Stimulated activated CD8-positive, alpha-beta memory T cell treated with anti-CD3 and anti-CD28 coated beads, Interleukin-7, amount 100 ng/mL, for 4 hours (primary cell): ENCODE results near the gene GZMM.
A peak's percentile ranks its signal among the peaks of the same experiment; 100 is the strongest.
"Not testable (repeated sequence)": the region's sequence is repeated elsewhere in the genome, so short reads cannot be mapped to it uniquely, and the experiment has no call there.

Source experiments
- DNase-seq, 2 donors: peaks; one replicate each; pipeline ENCODE4 v3.0.0-alpha.2; 2020; ENCODE audit warnings: low read depth in 2 of 2

GZMM gene

DNA sequence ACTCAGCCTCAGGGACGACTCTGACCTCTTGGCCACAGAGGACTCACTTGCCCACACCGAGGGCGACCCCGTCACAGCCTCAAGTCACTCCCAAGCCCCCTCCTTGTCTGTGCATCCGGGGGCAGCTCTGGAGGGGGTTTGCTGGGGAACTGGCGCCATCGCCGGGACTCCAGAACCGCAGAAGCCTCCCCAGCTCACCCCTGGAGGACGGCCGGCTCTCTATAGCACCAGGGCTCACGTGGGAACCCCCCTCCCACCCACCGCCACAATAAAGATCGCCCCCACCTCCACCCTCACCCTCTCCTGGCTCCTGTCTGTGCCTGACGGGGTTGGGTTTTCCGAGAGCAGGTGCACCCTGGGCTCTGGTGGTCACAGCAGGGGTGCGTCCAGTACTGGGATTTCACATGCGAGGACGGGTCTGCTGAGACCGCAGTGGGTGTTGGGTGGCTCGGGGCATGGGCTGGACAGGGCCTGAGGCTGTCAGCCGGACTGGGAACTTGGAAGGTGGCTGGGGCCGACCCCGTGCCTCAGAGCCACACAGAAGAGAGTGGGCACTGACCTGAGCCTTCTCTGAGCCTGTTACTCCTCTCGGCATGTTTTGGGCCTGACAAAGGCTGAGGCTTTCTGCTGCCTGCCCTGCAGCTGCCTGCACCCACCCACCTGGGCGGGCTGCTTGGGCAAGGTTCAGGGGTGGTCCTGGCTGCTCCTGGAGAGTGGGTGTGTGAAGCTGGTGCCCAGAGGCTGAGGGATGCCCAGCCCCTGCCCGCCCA is 39.5 kb downstream of the GZMM start:
- DNase-seq = no peak

DNA sequence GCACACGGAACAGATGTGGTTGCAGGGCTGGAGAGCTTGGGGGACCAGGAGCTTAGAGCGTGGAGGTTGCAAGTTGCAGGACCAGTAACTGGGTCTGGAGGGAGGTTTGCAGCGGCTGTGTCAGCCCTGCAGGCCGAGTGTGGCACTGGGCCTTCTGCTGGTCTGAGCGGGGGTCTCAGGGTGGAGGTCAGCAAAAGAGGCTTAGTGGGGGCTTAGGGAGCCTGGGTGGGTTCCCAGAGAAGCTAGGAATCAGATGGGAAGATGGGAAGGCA is 40.1 kb downstream of the GZMM start:
- DNase-seq = no peak

- peak in 1 of 2 donors; percentile 50 for DNase-seq
Observed at GRCh38 chr19:584240-585001, 40.6 kb downstream of the GZMM start.

DNA sequence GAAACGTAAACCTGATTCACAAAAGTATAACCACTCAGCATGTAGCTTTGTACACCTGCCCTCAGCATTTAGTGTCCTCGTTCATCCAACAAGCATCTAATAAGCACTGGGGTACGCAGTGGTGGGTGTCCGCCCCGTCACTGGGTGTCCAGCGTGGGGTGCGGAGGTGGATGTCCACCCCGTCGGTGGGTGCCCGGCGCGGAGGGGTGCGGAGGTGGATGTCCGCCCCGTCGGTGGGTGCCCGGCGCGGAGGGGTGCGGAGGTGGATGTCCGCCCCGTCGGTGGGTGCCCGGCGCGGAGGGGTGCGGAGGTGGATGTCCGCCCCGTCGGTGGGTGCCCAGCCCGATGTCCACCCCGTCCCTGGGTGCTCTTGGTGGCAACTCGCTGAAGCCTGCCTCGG is 41.3 kb downstream of the GZMM start:
- not testable (repeated sequence) for DNase-seq

DNA sequence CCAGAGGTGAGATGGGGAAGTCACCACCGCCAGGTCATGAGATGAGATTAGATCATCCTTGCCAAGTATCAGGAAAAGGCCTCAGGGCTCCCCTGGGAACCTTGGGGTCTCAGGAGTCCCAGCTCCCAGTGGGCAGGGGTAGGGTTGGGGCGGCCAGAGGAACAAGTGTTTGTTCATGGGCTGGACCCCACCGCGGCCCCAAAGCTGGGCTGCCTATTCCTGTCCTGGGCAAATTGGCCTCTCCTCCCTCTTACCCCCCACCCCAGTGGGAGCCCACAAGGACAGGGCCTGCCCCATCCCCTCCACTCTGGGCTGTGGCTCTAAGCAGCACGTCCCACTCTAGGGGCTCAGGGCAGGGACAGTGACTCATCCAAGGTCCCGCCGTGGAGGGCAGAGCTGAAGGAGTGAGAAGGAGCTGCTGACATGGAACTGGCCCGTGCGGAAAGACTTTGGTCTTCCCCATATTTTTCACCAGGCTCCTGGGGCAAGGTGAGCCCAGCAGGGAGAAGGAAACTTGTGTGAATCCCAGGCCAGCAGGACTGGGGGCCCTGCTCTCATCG is 41.8 kb downstream of the GZMM start:
- no peak for DNase-seq

- DNase-seq = peak; percentile 43 to 48
Observed at GRCh38 chr19:588093-588740, 44.4 kb downstream of the GZMM start.

GRCh38 chr19:588741-589692 is 45.2 kb downstream of the GZMM start:
- DNase-seq = no peak

DNA sequence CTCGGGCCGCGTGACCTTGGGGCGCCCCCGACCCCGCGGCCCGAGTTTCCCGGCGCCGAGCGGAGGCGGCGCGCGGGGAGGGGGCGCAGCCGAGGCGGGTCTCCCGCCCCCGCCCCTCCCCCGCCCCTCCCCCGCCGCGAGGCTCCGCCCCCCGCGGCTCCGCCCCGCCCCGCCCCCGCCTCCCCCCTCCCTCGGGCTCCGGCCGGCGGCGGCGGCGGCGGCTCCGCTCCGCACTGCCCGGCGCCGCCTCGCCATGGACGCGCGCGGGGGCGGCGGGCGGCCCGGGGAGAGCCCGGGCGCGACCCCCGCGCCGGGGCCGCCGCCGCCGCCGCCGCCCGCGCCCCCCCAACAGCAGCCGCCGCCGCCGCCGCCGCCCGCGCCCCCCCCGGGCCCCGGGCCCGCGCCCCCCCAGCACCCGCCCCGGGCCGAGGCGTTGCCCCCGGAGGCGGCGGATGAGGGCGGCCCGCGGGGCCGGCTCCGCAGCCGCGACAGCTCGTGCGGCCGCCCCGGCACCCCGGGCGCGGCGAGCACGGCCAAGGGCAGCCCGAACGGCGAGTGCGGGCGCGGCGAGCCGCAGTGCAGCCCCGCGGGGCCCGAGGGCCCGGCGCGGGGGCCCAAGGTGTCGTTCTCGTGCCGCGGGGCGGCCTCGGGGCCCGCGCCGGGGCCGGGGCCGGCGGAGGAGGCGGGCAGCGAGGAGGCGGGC is 46.0 kb downstream of the GZMM start, which contains the start of gene HCN2:
HCN2 (plus strand) TSS at position 189 of the 703 bp plus-strand sequence; CDS start at position 254, 65 bp downstream.
- DNase-seq = no peak

- no peak for DNase-seq
Observed at GRCh38 chr19:590396-590745, 46.5 kb downstream of the GZMM start.

DNA sequence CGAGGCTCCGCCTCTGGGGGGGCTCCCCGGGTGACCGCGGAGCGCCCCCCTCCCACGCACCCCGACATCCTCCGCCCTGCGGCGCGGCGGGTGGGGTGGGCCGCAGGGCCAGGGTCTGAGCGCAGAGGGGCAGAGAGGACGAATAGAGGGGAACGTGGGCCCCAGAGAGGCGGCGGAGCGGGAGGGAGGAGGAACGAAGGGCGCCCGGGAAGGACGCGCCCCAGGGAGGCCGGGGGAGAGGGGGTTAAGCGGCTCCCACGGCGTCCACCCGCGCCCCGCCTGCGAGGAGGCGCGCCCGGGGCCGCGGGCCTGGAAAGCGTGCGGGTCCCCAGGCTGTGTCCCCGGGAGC is 46.9 kb downstream of the GZMM start:
- no peak for DNase-seq

- no peak for DNase-seq
Observed at GRCh38 chr19:591099-591958, 47.5 kb downstream of the GZMM start.

GRCh38 chr19:592101-592500 is 48.2 kb downstream of the GZMM start:
- no peak for DNase-seq

DNA sequence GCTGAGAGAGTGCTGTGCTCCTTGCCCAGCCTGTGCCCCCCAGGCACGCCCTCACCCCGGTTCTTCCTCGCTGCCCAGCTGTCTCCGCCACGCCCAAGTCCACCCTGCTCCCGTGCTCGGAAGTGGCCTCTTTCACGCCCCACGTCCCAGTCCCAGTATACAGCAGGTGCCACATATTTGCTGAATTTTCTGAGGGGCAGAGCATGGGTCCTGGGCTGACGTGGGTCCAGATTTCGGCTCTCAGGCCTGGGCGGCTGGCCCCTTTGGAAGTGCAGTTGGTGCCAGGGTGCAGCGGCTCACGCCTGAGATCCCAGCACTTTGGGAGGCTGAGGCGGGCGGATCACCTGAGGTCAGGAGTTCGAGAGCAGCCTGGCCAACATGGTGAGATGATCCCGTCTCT is 49.2 kb downstream of the GZMM start:
- DNase-seq = no peak

DNA sequence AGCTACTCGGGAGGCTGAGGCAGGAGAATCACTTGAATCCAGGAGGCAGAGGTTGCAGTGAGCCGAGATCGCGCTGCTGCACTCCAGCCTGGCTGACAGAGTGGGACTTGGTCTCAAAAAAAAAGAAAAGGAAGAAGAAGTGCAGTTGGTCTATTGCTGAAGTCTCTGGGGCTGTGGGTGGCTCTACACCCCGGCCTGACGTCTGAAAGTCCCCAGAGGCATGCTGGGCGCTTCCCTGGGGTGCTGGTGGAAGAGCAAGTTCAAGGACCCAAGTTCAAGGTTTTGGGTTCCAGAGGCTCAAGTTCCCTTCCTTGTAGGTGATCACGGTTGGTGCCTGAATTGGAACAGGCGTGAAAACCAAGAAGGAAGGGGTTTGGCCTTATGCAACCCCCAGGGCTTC is 49.7 kb downstream of the GZMM start:
- no peak for DNase-seq

- no peak for DNase-seq
Observed at GRCh38 chr19:594265-594870, 50.5 kb downstream of the GZMM start.

- no peak for DNase-seq
Observed at GRCh38 chr19:595326-596262, 51.7 kb downstream of the GZMM start.

DNA sequence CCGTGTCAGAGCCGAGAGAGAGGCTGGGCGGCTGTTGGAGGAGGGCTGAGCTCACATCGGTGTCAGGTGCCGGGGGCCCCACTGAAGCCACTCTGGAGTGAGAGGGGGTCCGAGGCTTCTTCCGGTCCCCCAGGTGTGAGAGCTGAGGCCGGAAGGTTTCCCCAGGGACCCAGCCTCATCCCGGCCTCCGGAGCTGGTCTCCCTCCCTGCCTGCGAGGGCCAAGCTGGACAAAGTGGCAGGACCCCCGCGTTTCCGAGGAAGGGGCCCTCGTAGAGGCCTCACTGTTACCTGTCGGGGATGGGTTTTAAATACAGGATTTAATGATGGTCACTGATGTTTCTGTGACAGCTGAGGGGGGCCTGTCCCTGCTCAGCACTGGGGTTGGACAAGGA is 52.4 kb downstream of the GZMM start:
- no peak for DNase-seq
